Adrenal gland (tissue), 12 donors: Measurements from ENCODE around the gene RBM8A. TPM values are rescaled to one million over a fixed set of nuclear protein-coding genes. Genes with fewer than 3 reads are reported as not detected.

Experiments
- DNase-seq, 7 donors: peaks; one replicate each; pipeline ENCODE4 v3.0.0-alpha.2; 2019 to 2020
- H3K27ac ChIP-seq, 5 donors: fragments of 200-600 bp; sonication (generic) in 4 of 5; 1 replicate in 3 of 5; 2 replicates in 2 of 5; pipeline versions ENCODE4 v1.5.1 to v1.8.0; 2016 to 2020; ENCODE audit warnings: mild to moderate bottlenecking in 1 of 5
- H3K27me3 ChIP-seq: fragments of 200-600 bp; 2 replicates; pipeline ENCODE4 v1.8.0; 2021
- H3K36me3 ChIP-seq, 2 donors: fragments of 200-600 bp; replicated peaks in 1 of 2; 1 replicate in 1 of 2; 2 replicates in 1 of 2; pipeline versions ENCODE4 v1.5.1 to v1.8.0; 2018 to 2022
- H3K4me1 ChIP-seq, 2 donors: fragments of 200-600 bp; replicated peaks in 1 of 2; 1 replicate in 1 of 2; 2 replicates in 1 of 2; pipeline versions ENCODE4 v1.5.1 to v1.8.0; 2018 to 2021
- H3K4me3 ChIP-seq, 4 donors: fragments of 200-600 bp; sonication (generic) in 3 of 4; one replicate each; pipeline ENCODE4 v1.5.1; 2016 to 2018
- H3K9me3 ChIP-seq, 3 donors: fragments of 200-600 bp; sonication (generic) in 1 of 3; replicated peaks in 1 of 3; 1 replicate in 2 of 3; 2 replicates in 1 of 3; pipeline versions ENCODE4 v1.5.1 to v1.8.0; 2016 to 2021
- CTCF ChIP-seq, 6 experiments: fragments of 450-650 bp in 4 of 6; fragments of 200-600 bp in 2 of 6; sonication (generic) in 1 of 6; IDR thresholded peaks; 1 replicate in 5 of 6; 2 replicates in 1 of 6; pipeline versions ENCODE4 v1.5.1 to v1.8.0; 2016 to 2021; ENCODE audit warnings: antibody characterized with exemption in 6 of 6, mild to moderate bottlenecking in 2 of 6, moderate library complexity in 1 of 6
- POLR2A ChIP-seq, 2 donors: fragments of 450-650 bp; IDR thresholded peaks; one replicate each; pipeline ENCODE4 v1.6.1; 2017; ENCODE audit warnings: antibody characterized with exemption in 2 of 2, mild to moderate bottlenecking in 2 of 2, moderate library complexity in 1 of 2
- WGBS, 4 donors: extraction: QIAGEN DNeasy Blood & Tissue Kit in 2 of 4; methylation state at CpG; one replicate each; pipeline versions ENCODE4 v1.1.5 to v1.1.7; 2013 to 2017; 5-methylcytosine and 5-hydroxymethylcytosine counted together
- intact Hi-C, 2 donors: fragments of 100-400 bp; cut with DNase I; formaldehyde crosslinking; loops; one replicate each; pipeline versions ENCODE4 v1.14.1 to v1.15.0; 2022 to 2023
- polyA plus RNA-seq, 3 donors: library from polyadenylated mRNA; stranded (reverse); fragments of 200-250 nt in 2 of 3; fragments of 350-450 nt in 1 of 3; fragmentation: Illumina TruSeq in 1 of 3; extraction: RNeasy Lipid Tissue Mini Kit (QIAGEN cat#74804) in 1 of 3; gene quantifications; one replicate each; pipeline ENCODE4 v1.2.3, GENCODE V29; 2013 to 2014
- total RNA-seq, 9 donors: library from RNA; depleted of rRNA in 4 of 9; stranded (reverse); fragments of >200 nt in 4 of 9; fragments of 120-200 nt in 1 of 9; fragmentation: NEBNext Ultra II Directional in 1 of 9; extraction: Animal tissue kit (Norgen Biotek cat#: 25700) in 1 of 9; gene quantifications; one replicate each; pipeline versions ENCODE4 v1.1.0 to v1.2.4, GENCODE V29; 2013 to 2023
- donor health status: healthy with polysubstance abuse.
- donor health status: Bipolar disorder and iron deficiency.
- donor health status: DM: yes; HTN: yes; CAD: no.
- donor health status: DM: no; HTN: no; CAD: no.
- donor health status: DM: no; HTN: no; CAD: no.
- donor health status: DM: yes; HTN: yes; CAD: no.

RBM8A gene
- total and polyA plus RNA-seq, 12 donors = 61.5 to 223 (median 111) TPM

GRCh38 chr1:145891587-145892485, 35.4 kb downstream of the RBM8A start:
- peaks cover 19 to 24% of the 10 kb centered on the region in 2 donors for H3K4me1 ChIP-seq
- peak; percentile 93 to 98 (median 95) for DNase-seq
- TF ChIP-seq POLR2A (IDR thresholded peaks at IDR 0.05) = peak in 1 of 2 donors; percentile 60
- peak; percentile 84 to 98 (median 95) for TF ChIP-seq CTCF (IDR thresholded peaks at IDR 0.05)
- 0 to 3% (median 1%) methylated on average over 6 of the region's 6 CpGs for WGBS, 4 donors
- intact Hi-C loops = no loop called here
- no peaks in the 10 kb centered on the region for H3K9me3 ChIP-seq
- H3K27me3 ChIP-seq = no peaks in the 10 kb centered on the region
- H3K4me3 ChIP-seq = peak overlapping the region in 1 of 4 donors; percentile 8
- H3K27ac ChIP-seq = peak overlapping the region; percentile 19 to 88 (median 84)
- H3K36me3 ChIP-seq = no peaks in the 10 kb centered on the region

- Histone ChIP-seq H3K36me3 (no peaks in the 10 kb centered on the region), H3K27ac (peak overlapping the region in 3 of 5 donors; percentile 80 to 88 (median 86)), H3K4me3 (no peak overlapping the region), H3K9me3 (no peaks in the 10 kb centered on the region), H3K27me3 (no peaks in the 10 kb centered on the region), H3K4me1 (peaks cover 19 to 24% of the 10 kb centered on the region in 2 donors)
- intact Hi-C loops = no loop called here
- no peak for DNase-seq
- WGBS, 4 donors = 8 to 38% (median 37%) methylated on average over 1 of the region's 1 CpG
- TF ChIP-seq CTCF (IDR thresholded peaks at IDR 0.05) (no peak), POLR2A (IDR thresholded peaks at IDR 0.05) (no peak)
Measured at GRCh38 chr1:145891143-145891542, 36.1 kb downstream of the RBM8A start.

- Histone ChIP-seq H3K27me3 (no peaks in the 10 kb centered on the region), H3K36me3 (no peaks in the 10 kb centered on the region), H3K4me1 (peaks cover 22 to 34% of the 10 kb centered on the region in 2 donors), H3K9me3 (no peaks in the 10 kb centered on the region), H3K4me3 (no peak overlapping the region), H3K27ac (no peak overlapping the region)
- WGBS, 4 donors = 51 to 73% (median 65%) methylated on average over 3 of the region's 3 CpGs
- TF ChIP-seq CTCF (IDR thresholded peaks at IDR 0.05) (no peak), POLR2A (IDR thresholded peaks at IDR 0.05) (no peak)
- intact Hi-C loops = no loop called here
- peak in 4 of 7 donors; percentile 37 to 70 (median 58) for DNase-seq
Measured at GRCh38 chr1:145889722-145890121, 37.6 kb downstream of the RBM8A start.

GRCh38 chr1:145887631-145888030, 39.7 kb downstream of the RBM8A start:
- no peaks in the 10 kb centered on the region for H3K27me3 ChIP-seq
- intact Hi-C loops = no loop called here
- no peaks in the 10 kb centered on the region for H3K9me3 ChIP-seq
- no peak for DNase-seq
- no peak overlapping the region for H3K4me3 ChIP-seq
- no peak for TF ChIP-seq POLR2A (IDR thresholded peaks at IDR 0.05)
- TF ChIP-seq CTCF (IDR thresholded peaks at IDR 0.05) = no peak
- H3K36me3 ChIP-seq = no peaks in the 10 kb centered on the region
- H3K27ac ChIP-seq = no peak overlapping the region
- WGBS, 4 donors = 79 to 87% (median 80%) methylated on average over 5 of the region's 5 CpGs
- peaks cover 17 to 28% of the 10 kb centered on the region in 2 donors for H3K4me1 ChIP-seq
